ENCODE data around the gene HLA-C. TPM values are rescaled to one million over a fixed set of nuclear protein-coding genes. Genes with fewer than 3 reads are reported as not detected.
"Not testable (repeated sequence)": the region's sequence is repeated elsewhere in the genome, so short reads cannot be mapped to it uniquely, and the experiment has no call there.

HLA-C gene
- total RNA-seq, 1 donor: 489 TPM

GRCh38 chr6:31267651-31268368, 4.1 kb downstream of the HLA-C start:
- Histone ChIP-seq H2AFZ (ENCODE audit: low read length) (no peak overlapping the region), H3K27me3 (ENCODE audit: insufficient read depth, low read length) (no peaks in the 10 kb centered on the region), H3K4me1 (ENCODE audit: insufficient read depth, low read length) (peaks cover 3% of the 10 kb centered on the region), H3K27ac (ENCODE audit: low read depth, low read length) (no peak overlapping the region), H3K79me2 (ENCODE audit: insufficient read depth, low read length) (peaks cover 5% of the 10 kb centered on the region), H3K36me3 (ENCODE audit: insufficient read depth, low read length) (peaks cover 9% of the 10 kb centered on the region), H3K4me3 (ENCODE audit: insufficient read depth, low read length) (no peak overlapping the region), H3K9me3 (ENCODE audit: low read depth, low read length) (peaks cover 2% of the 10 kb centered on the region), H3K4me2 (ENCODE audit: insufficient read depth, low read length) (no peak overlapping the region), H4K20me1 (ENCODE audit: insufficient read depth, low read length) (peaks cover 9% of the 10 kb centered on the region)
- TF ChIP-seq, protein P1, sequence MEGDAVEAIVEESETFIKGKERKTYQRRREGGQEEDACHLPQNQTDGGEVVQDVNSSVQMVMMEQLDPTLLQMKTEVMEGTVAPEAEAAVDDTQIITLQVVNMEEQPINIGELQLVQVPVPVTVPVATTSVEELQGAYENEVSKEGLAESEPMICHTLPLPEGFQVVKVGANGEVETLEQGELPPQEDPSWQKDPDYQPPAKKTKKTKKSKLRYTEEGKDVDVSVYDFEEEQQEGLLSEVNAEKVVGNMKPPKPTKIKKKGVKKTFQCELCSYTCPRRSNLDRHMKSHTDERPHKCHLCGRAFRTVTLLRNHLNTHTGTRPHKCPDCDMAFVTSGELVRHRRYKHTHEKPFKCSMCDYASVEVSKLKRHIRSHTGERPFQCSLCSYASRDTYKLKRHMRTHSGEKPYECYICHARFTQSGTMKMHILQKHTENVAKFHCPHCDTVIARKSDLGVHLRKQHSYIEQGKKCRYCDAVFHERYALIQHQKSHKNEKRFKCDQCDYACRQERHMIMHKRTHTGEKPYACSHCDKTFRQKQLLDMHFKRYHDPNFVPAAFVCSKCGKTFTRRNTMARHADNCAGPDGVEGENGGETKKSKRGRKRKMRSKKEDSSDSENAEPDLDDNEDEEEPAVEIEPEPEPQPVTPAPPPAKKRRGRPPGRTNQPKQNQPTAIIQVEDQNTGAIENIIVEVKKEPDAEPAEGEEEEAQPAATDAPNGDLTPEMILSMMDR (IDR thresholded peaks at IDR 0.05; ENCODE audit: extremely low read depth, low read depth, low read length): no peak
- no peak for DNase-seq (ENCODE audit: insufficient read length, low spot score, missing footprints)

DNA sequence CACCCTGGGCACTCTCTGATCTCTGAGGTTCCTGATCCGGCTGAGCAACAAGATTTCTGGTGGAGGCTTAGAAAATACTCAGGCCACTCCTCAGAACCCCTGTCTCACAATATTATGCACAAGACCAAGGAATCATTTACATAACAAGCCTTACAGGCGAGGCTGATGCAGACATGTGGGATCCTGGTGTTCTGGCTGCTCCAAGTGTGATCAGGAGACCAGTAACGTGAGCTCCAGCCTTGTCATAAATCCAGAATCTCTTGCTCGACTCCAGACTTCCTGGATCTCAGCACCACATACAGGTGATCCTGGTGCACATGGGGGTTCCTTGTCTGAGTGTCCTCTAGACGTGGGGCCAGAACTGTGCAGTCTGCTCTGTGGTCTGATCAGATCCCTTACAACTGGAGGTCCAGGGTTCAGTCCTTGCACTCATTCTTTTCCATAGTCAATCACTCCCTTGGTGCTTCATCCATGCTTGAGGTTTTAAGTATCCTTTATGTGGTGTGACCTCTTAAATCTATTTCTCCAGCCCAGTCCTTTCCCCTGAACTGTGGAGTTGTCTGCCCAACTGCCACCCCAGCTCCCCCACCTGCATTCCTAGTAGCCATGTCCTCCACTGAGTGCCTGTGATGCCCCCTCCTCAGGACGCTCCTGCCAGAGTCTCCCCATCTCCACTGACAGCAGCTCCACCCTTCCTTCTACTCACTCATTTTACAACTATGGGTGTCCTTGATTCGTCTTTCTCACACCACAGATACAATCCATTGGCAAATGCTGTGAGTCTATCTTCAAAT, 5.1 kb downstream of the HLA-C start:
- Histone ChIP-seq H2AFZ (ENCODE audit: low read length) (no peak overlapping the region), H3K36me3 (ENCODE audit: insufficient read depth, low read length) (peaks cover 9% of the 10 kb centered on the region), H3K27ac (ENCODE audit: low read depth, low read length) (no peak overlapping the region)

DNA sequence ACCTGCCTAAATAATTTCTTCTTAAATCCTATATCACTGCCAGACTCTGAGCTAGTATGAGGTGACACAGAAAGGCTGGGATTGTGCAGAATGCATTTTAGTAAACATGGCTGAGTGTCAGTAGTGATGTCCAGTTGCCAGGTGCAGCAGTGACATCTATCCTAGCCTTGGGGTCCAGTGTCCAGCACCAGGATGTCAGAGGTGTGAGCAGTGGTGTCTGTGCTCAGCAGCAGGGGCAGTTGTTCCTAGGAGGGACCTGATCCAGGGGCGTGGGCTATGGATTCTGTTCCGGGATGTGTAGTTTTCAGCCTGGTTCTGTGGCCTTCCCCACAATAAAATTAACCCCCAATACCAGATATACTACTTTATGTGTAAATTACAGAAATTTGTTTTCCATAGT, 6.0 kb downstream of the HLA-C start:
- Histone ChIP-seq H3K9me3 (ENCODE audit: low read depth, low read length) (peaks cover 4% of the 10 kb centered on the region), H3K4me2 (ENCODE audit: insufficient read depth, low read length) (no peak overlapping the region), H4K20me1 (ENCODE audit: insufficient read depth, low read length) (peaks cover 9% of the 10 kb centered on the region), H2AFZ (ENCODE audit: low read length) (no peak overlapping the region), H3K36me3 (ENCODE audit: insufficient read depth, low read length) (peaks cover 9% of the 10 kb centered on the region), H3K79me2 (ENCODE audit: insufficient read depth, low read length) (peaks cover 5% of the 10 kb centered on the region), H3K4me1 (ENCODE audit: insufficient read depth, low read length) (peaks cover 3% of the 10 kb centered on the region), H3K4me3 (ENCODE audit: insufficient read depth, low read length) (no peak overlapping the region), H3K27ac (ENCODE audit: low read depth, low read length) (no peak overlapping the region), H3K27me3 (ENCODE audit: insufficient read depth, low read length) (no peaks in the 10 kb centered on the region)
- TF ChIP-seq, protein P1 (IDR thresholded peaks at IDR 0.05; ENCODE audit: extremely low read depth, low read depth, low read length): no peak
- DNase-seq (ENCODE audit: insufficient read length, low spot score, missing footprints): no peak

More for the DNA sequence above, 5.1 kb downstream of the HLA-C start:
- Histone ChIP-seq H3K4me3 (ENCODE audit: insufficient read depth, low read length) (no peak overlapping the region), H3K4me1 (ENCODE audit: insufficient read depth, low read length) (peaks cover 3% of the 10 kb centered on the region), H4K20me1 (ENCODE audit: insufficient read depth, low read length) (peaks cover 9% of the 10 kb centered on the region), H3K4me2 (ENCODE audit: insufficient read depth, low read length) (no peak overlapping the region), H3K79me2 (ENCODE audit: insufficient read depth, low read length) (peaks cover 5% of the 10 kb centered on the region), H3K27me3 (ENCODE audit: insufficient read depth, low read length) (no peaks in the 10 kb centered on the region), H3K9me3 (ENCODE audit: low read depth, low read length) (peaks cover 4% of the 10 kb centered on the region)
- TF ChIP-seq, protein P1 (IDR thresholded peaks at IDR 0.05; ENCODE audit: extremely low read depth, low read depth, low read length): no peak
- DNase-seq (ENCODE audit: insufficient read length, low spot score, missing footprints): no peak

DNA sequence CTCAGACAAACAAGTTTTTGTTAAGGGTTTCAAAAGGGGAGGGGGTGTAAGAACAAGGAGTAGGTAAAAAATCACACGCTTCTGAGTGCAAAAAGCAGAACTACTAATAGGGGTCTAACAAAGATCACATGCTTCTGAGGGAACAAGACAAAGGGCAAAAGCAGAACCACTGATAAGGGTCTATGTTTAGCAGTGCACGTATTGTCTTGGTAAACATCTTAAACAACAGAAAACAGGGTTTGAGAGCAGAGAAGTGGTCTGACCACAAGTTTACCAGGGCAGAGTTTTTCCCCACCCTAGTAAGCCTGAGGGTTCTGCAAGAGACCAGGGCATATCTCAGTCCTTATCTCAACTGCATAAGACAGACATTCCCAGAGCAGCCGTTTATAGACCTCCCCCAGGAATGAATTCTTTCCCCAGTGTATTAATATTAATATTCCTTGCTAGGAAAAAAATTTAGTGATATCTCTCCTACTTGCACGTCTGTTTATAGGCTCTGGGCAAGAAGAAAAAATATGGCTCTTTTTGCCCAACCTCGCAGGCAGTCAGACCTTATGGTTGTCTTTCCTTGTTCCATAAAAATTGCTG, 8.5 kb downstream of the HLA-C start:
- not testable (repeated sequence) for H3K4me3 ChIP-seq (ENCODE audit: insufficient read depth, low read length); H3K79me2 ChIP-seq (ENCODE audit: insufficient read depth, low read length); H3K9me3 ChIP-seq (ENCODE audit: low read depth, low read length); H3K4me2 ChIP-seq (ENCODE audit: insufficient read depth, low read length); H2AFZ ChIP-seq (ENCODE audit: low read length); H3K4me1 ChIP-seq (ENCODE audit: insufficient read depth, low read length); H3K27ac ChIP-seq (ENCODE audit: low read depth, low read length); DNase-seq (ENCODE audit: insufficient read length, low spot score, missing footprints); H3K36me3 ChIP-seq (ENCODE audit: insufficient read depth, low read length); H4K20me1 ChIP-seq (ENCODE audit: insufficient read depth, low read length); H3K27me3 ChIP-seq (ENCODE audit: insufficient read depth, low read length)

DNA sequence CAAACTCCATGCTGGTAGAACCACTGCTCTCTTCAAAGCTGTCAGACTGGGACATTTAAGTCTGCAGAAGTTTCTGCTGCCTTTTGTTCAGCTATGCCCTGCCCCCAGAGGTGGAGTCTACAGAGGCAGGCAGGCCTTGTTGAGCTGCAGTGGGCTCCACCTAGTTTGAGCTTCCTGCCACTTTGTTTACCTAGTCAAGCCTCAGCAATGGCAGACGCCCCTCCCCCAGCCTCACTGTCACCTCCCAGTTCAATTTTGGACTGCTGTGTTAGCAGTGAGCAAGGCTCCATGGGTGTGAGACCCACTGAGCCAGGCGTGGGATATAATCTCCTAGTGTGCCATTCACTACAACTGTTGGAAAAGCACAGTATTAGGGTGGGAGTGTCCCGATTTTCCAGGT, 11.9 kb downstream of the HLA-C start:
- H3K79me2 ChIP-seq (ENCODE audit: insufficient read depth, low read length); H2AFZ ChIP-seq (ENCODE audit: low read length); H3K4me2 ChIP-seq (ENCODE audit: insufficient read depth, low read length); H3K27me3 ChIP-seq (ENCODE audit: insufficient read depth, low read length); H3K4me3 ChIP-seq (ENCODE audit: insufficient read depth, low read length); DNase-seq (ENCODE audit: insufficient read length, low spot score, missing footprints); H3K27ac ChIP-seq (ENCODE audit: low read depth, low read length); H4K20me1 ChIP-seq (ENCODE audit: insufficient read depth, low read length); H3K9me3 ChIP-seq (ENCODE audit: low read depth, low read length); H3K4me1 ChIP-seq (ENCODE audit: insufficient read depth, low read length); H3K36me3 ChIP-seq (ENCODE audit: insufficient read depth, low read length): not testable (repeated sequence)

Data from osteoblast (primary cell).